MM.1S (cell line): ENCODE data around the gene DCHS1.

Experiments used
- DNase-seq: peaks from one replicate; pipeline ENCODE4 v3.0.0-alpha.2; 2015
- H2AFZ ChIP-seq: fragments of 300-600 bp; sonication (generic); 2 replicates; pipeline ENCODE4 v1.6.0; 2016; ENCODE audit warnings: antibody characterized with exemption, low read length
- H3F3A ChIP-seq: fragments of 300-600 bp; sonication (generic); 2 replicates; pipeline ENCODE4 v1.6.1; 2016; ENCODE audit warnings: mild to moderate bottlenecking, antibody characterized with exemption, low read length, moderate library complexity, mixed read lengths; ENCODE audit not compliant: insufficient read depth
- H3K27ac ChIP-seq: fragments of 300-600 bp; sonication (generic); 2 replicates; pipeline ENCODE4 v1.5.1; 2016; ENCODE audit warnings: mild to moderate bottlenecking, low read length
- H3K27me3 ChIP-seq: fragments of 300-600 bp; sonication (generic); replicated peaks from 2 replicates; pipeline ENCODE4 v1.6.0; 2016; ENCODE audit warnings: low read length; ENCODE audit not compliant: insufficient read depth
- H3K36me3 ChIP-seq: fragments of 300-600 bp; sonication (generic); replicated peaks from 2 replicates; pipeline ENCODE4 v1.6.1; 2016; ENCODE audit warnings: mild to moderate bottlenecking, low read length, mixed read lengths; ENCODE audit not compliant: insufficient read depth
- H3K4me1 ChIP-seq: fragments of 300-600 bp; sonication (generic); 2 replicates; pipeline ENCODE4 v1.6.1; 2016; ENCODE audit warnings: low read length, mixed read lengths
- H3K4me2 ChIP-seq: fragments of 300-600 bp; sonication (generic); 2 replicates; pipeline ENCODE4 v1.6.0; 2016; ENCODE audit warnings: low read depth, low read length
- H3K4me3 ChIP-seq: fragments of 300-600 bp; sonication (generic); 2 replicates; pipeline ENCODE4 v1.5.1; 2016; ENCODE audit warnings: low read length, mixed read lengths
- H3K79me2 ChIP-seq: fragments of 300-600 bp; sonication (generic); 2 replicates; pipeline ENCODE4 v1.6.1; 2016; ENCODE audit warnings: mixed run types, low read length, mixed read lengths
- H3K9ac ChIP-seq: fragments of 300-600 bp; sonication (generic); 2 replicates; pipeline ENCODE4 v1.6.1; 2016; ENCODE audit warnings: low read length, mixed read lengths
- H3K9me2 ChIP-seq: fragments of 300-600 bp; sonication (generic); replicated peaks from 2 replicates; pipeline ENCODE4 v1.6.1; 2016; ENCODE audit warnings: mild to moderate bottlenecking, low read length, mixed read lengths; ENCODE audit not compliant: insufficient read depth
- H3K9me3 ChIP-seq: fragments of 300-600 bp; sonication (generic); replicated peaks from 2 replicates; pipeline ENCODE4 v1.6.1; 2016; ENCODE audit warnings: mild to moderate bottlenecking, low read length, mixed read lengths; ENCODE audit not compliant: insufficient read depth
- H4K20me1 ChIP-seq: fragments of 300-600 bp; sonication (generic); 2 replicates; pipeline ENCODE4 v1.6.1; 2016; ENCODE audit warnings: mild to moderate bottlenecking, low read length, moderate library complexity, mixed read lengths; ENCODE audit not compliant: insufficient read depth
- CTCF ChIP-seq: fragments of 300-600 bp; sonication (generic); IDR thresholded peaks from 2 replicates; pipeline ENCODE4 v1.5.1; 2016; ENCODE audit warnings: antibody characterized with exemption, low read length, mixed read lengths
- EZH2 ChIP-seq: fragments of 300-600 bp; sonication (generic); optimal IDR thresholded peaks from 2 replicates; pipeline ENCODE3; 2017; ENCODE audit warnings: low read depth, mild to moderate bottlenecking, antibody characterized with exemption, low read length, mixed read lengths
- EZH2phosphoT487 ChIP-seq: fragments of 300-600 bp; sonication (generic); IDR thresholded peaks from 2 replicates; pipeline ENCODE4 v1.6.1; 2018; ENCODE audit warnings: antibody characterized with exemption, low read length

DCHS1 gene

DNA sequence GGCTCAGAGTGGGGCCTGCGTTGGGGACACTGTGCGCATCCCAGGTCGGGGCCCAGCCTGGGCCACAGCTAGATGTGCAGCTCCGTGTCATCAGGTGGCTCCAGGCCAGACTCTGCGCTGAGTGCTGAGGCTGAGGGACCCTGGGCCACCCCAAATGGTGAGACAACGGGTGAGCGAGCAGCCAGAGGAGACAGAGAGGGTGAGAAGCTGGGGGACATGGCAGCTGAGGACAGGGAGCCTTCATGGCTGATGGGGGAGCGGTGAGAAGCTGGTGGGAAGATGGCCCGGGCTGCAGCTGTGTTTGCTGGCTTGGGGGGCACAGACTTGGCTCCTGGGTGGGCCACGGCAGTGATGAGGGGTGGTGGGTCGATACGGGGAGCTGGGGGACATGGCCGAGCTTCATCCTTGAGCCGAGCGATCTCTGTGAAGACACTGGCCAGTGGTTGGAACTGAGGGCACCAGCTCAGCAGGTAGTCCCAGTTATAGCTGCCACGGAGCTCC, 33.8 kb downstream of the DCHS1 start:
- Histone ChIP-seq H3K9me2 (no peaks in the 10 kb centered on the region), H2AFZ (peak overlapping the region; percentile 16; the same call in 1 of the 2 replicates), H3K27me3 (no peaks in the 10 kb centered on the region), H3F3A (no peaks in the 10 kb centered on the region), H3K4me1 (peaks cover 19% of the 10 kb centered on the region; the same call in 1 of the 2 replicates), H3K9ac (no peak overlapping the region), H3K9me3 (no peaks in the 10 kb centered on the region), H3K4me3 (no peak overlapping the region), H4K20me1 (no peaks in the 10 kb centered on the region), H3K4me2 (no peak overlapping the region), H3K27ac (no peak overlapping the region), H3K79me2 (peaks cover 14% of the 10 kb centered on the region), H3K36me3 (no peaks in the 10 kb centered on the region)
- TF ChIP-seq EZH2phosphoT487 (no peak), CTCF (no peak), EZH2 (no peak)
- no peak for DNase-seq

GRCh38 chr11:6620636-6621035, 35.0 kb downstream of the DCHS1 start:
- no peaks in the 10 kb centered on the region for H3K27me3 ChIP-seq
- H4K20me1 ChIP-seq, result no peaks in the 10 kb centered on the region
- no peak for DNase-seq
- H3K9ac ChIP-seq, result no peak overlapping the region
- H3K9me2 ChIP-seq, result no peaks in the 10 kb centered on the region
- H3K9me3 ChIP-seq, result no peaks in the 10 kb centered on the region
- peaks cover 14% of the 10 kb centered on the region for H3K79me2 ChIP-seq
- H3K36me3 ChIP-seq, result no peaks in the 10 kb centered on the region
- H3K4me2 ChIP-seq, result no peak overlapping the region
- no peak overlapping the region for H3K27ac ChIP-seq
- H3K4me1 ChIP-seq, result peaks cover 19% of the 10 kb centered on the region; the same call in 1 of the 2 replicates
- TF ChIP-seq CTCF (no peak), EZH2 (no peak), EZH2phosphoT487 (no peak)
- H3K4me3 ChIP-seq, result no peak overlapping the region
- H3F3A ChIP-seq, result no peaks in the 10 kb centered on the region
- H2AFZ ChIP-seq, result no peak overlapping the region

DNA sequence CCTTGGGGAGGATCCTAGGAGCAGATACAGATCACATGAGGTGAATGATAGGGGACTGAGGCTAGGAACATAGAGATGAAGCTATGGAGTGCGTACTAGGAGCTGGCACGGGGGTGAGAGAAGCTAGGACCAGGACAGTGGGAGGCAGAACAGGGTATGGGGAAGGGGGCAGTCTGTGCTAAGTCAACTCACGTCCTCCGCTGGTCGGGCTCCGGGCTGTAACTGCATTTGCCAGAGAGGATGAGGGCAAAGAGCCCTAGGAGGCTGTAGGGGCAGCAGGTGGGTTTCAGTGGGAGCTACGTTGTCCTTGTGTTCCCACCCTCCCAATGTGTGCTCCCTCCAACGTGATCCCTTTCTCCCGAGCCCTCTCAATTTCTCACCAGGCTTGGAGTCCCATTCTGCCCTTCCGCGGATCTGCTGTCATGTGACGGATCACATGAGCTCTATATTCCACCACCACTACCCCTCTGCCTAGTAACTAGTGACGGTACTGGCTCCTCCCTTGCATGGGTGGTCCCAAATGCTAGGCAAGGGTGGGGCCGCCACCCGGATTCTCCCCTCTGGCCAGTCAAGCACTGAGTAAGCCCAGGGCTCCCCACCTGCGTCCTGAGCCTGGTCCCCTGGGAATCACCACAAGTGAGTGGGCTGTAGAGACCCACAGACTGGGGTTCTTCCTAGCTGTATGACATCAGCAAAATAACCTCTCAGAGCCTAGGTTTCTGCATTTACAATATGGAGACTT, 36.4 kb downstream of the DCHS1 start, which contains the start of gene TPP1:
Gene TPP1, minus strand, starts transcription at position 419 of the 742 bp plus-strand sequence. Its CDS starts 22 bp downstream, at position 397.
- peak within 1 kb of the TSS; percentile 98 for H3K4me2 ChIP-seq
- TF ChIP-seq EZH2 (no peak), EZH2phosphoT487 (no peak), CTCF (no peak)
- H3K9me3 ChIP-seq, result no peaks in the 10 kb centered on the region
- peak within 1 kb of the TSS; percentile 77 for H3K4me3 ChIP-seq
- H3K79me2 ChIP-seq, result peaks cover 14% of the 10 kb centered on the region
- no peaks in the 10 kb centered on the region for H4K20me1 ChIP-seq
- no peaks in the 10 kb centered on the region for H3K36me3 ChIP-seq
- H3K4me1 ChIP-seq, result peaks cover 19% of the 10 kb centered on the region; the same call in 1 of the 2 replicates
- H3K9ac ChIP-seq, result peak within 1 kb of the TSS; percentile 74
- H3K27ac ChIP-seq, result no peak within 1 kb of the TSS
- H2AFZ ChIP-seq, result peak within 1 kb of the TSS; percentile 78
- no peaks in the 10 kb centered on the region for H3K27me3 ChIP-seq
- H3K9me2 ChIP-seq, result no peaks in the 10 kb centered on the region
- no peaks in the 10 kb centered on the region for H3F3A ChIP-seq
- DNase-seq, result peak; percentile 89
